MM.1S (cell line): Measurements from ENCODE around the gene EPHB1.

Source experiments
- DNase-seq: peaks from one replicate; pipeline ENCODE4 v3.0.0-alpha.2; 2015
- H2AFZ ChIP-seq: fragments of 300-600 bp; sonication (generic); 2 replicates; pipeline ENCODE4 v1.6.0; 2016; ENCODE audit warnings: antibody characterized with exemption, low read length
- H3F3A ChIP-seq: fragments of 300-600 bp; sonication (generic); 2 replicates; pipeline ENCODE4 v1.6.1; 2016; ENCODE audit warnings: mild to moderate bottlenecking, antibody characterized with exemption, low read length, moderate library complexity, mixed read lengths; ENCODE audit not compliant: insufficient read depth
- H3K27ac ChIP-seq: fragments of 300-600 bp; sonication (generic); 2 replicates; pipeline ENCODE4 v1.5.1; 2016; ENCODE audit warnings: mild to moderate bottlenecking, low read length
- H3K27me3 ChIP-seq: fragments of 300-600 bp; sonication (generic); replicated peaks from 2 replicates; pipeline ENCODE4 v1.6.0; 2016; ENCODE audit warnings: low read length; ENCODE audit not compliant: insufficient read depth
- H3K36me3 ChIP-seq: fragments of 300-600 bp; sonication (generic); replicated peaks from 2 replicates; pipeline ENCODE4 v1.6.1; 2016; ENCODE audit warnings: mild to moderate bottlenecking, low read length, mixed read lengths; ENCODE audit not compliant: insufficient read depth
- H3K4me1 ChIP-seq: fragments of 300-600 bp; sonication (generic); 2 replicates; pipeline ENCODE4 v1.6.1; 2016; ENCODE audit warnings: low read length, mixed read lengths
- H3K4me2 ChIP-seq: fragments of 300-600 bp; sonication (generic); 2 replicates; pipeline ENCODE4 v1.6.0; 2016; ENCODE audit warnings: low read depth, low read length
- H3K4me3 ChIP-seq: fragments of 300-600 bp; sonication (generic); 2 replicates; pipeline ENCODE4 v1.5.1; 2016; ENCODE audit warnings: low read length, mixed read lengths
- H3K79me2 ChIP-seq: fragments of 300-600 bp; sonication (generic); 2 replicates; pipeline ENCODE4 v1.6.1; 2016; ENCODE audit warnings: mixed run types, low read length, mixed read lengths
- H3K9ac ChIP-seq: fragments of 300-600 bp; sonication (generic); 2 replicates; pipeline ENCODE4 v1.6.1; 2016; ENCODE audit warnings: low read length, mixed read lengths
- H3K9me2 ChIP-seq: fragments of 300-600 bp; sonication (generic); replicated peaks from 2 replicates; pipeline ENCODE4 v1.6.1; 2016; ENCODE audit warnings: mild to moderate bottlenecking, low read length, mixed read lengths; ENCODE audit not compliant: insufficient read depth
- H3K9me3 ChIP-seq: fragments of 300-600 bp; sonication (generic); replicated peaks from 2 replicates; pipeline ENCODE4 v1.6.1; 2016; ENCODE audit warnings: mild to moderate bottlenecking, low read length, mixed read lengths; ENCODE audit not compliant: insufficient read depth
- H4K20me1 ChIP-seq: fragments of 300-600 bp; sonication (generic); 2 replicates; pipeline ENCODE4 v1.6.1; 2016; ENCODE audit warnings: mild to moderate bottlenecking, low read length, moderate library complexity, mixed read lengths; ENCODE audit not compliant: insufficient read depth
- EZH2 ChIP-seq: fragments of 300-600 bp; sonication (generic); optimal IDR thresholded peaks from 2 replicates; pipeline ENCODE3; 2017; ENCODE audit warnings: low read depth, mild to moderate bottlenecking, antibody characterized with exemption, low read length, mixed read lengths
- EZH2phosphoT487 ChIP-seq: fragments of 300-600 bp; sonication (generic); IDR thresholded peaks from 2 replicates; pipeline ENCODE4 v1.6.1; 2018; ENCODE audit warnings: antibody characterized with exemption, low read length
- TF ChIP-seq, protein P1 (sequence below): fragments of 300-600 bp; sonication (generic); IDR thresholded peaks from 2 replicates; pipeline ENCODE4 v1.5.1; 2016; ENCODE audit warnings: antibody characterized with exemption, low read length, mixed read lengths

EPHB1 gene

DNA sequence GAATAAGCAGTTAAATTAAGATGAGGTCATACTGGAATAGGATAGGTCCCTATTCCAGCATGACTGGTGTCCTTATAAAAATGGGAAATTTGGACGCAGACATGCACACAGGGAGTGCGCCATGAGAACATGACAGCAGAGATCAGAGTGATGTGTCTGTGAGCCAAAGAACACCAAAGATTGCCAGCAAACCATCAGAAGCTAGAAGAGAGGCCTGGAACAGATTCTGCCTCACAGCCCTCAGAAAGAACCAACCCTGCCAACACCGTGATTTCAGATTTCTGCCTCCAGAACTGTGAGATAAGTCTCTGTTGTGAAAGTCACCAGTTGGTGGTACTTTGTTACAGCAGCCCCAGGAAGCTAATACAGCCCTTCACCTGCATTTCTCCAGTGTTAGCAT lies 34.7 kb downstream of the EPHB1 start:
- Histone ChIP-seq H3K27me3 (no peaks in the 10 kb centered on the region), H3K9ac (no peak overlapping the region), H3K9me2 (no peaks in the 10 kb centered on the region), H3K9me3 (no peaks in the 10 kb centered on the region), H2AFZ (no peak overlapping the region), H3K36me3 (no peaks in the 10 kb centered on the region), H3F3A (no peaks in the 10 kb centered on the region), H4K20me1 (no peaks in the 10 kb centered on the region), H3K79me2 (no peaks in the 10 kb centered on the region), H3K27ac (no peak overlapping the region), H3K4me1 (no peaks in the 10 kb centered on the region), H3K4me3 (no peak overlapping the region), H3K4me2 (no peak overlapping the region)
- DNase-seq, result no peak
- TF ChIP-seq, protein P1, sequence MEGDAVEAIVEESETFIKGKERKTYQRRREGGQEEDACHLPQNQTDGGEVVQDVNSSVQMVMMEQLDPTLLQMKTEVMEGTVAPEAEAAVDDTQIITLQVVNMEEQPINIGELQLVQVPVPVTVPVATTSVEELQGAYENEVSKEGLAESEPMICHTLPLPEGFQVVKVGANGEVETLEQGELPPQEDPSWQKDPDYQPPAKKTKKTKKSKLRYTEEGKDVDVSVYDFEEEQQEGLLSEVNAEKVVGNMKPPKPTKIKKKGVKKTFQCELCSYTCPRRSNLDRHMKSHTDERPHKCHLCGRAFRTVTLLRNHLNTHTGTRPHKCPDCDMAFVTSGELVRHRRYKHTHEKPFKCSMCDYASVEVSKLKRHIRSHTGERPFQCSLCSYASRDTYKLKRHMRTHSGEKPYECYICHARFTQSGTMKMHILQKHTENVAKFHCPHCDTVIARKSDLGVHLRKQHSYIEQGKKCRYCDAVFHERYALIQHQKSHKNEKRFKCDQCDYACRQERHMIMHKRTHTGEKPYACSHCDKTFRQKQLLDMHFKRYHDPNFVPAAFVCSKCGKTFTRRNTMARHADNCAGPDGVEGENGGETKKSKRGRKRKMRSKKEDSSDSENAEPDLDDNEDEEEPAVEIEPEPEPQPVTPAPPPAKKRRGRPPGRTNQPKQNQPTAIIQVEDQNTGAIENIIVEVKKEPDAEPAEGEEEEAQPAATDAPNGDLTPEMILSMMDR, result no peak
- TF ChIP-seq EZH2phosphoT487, result no peak

DNA sequence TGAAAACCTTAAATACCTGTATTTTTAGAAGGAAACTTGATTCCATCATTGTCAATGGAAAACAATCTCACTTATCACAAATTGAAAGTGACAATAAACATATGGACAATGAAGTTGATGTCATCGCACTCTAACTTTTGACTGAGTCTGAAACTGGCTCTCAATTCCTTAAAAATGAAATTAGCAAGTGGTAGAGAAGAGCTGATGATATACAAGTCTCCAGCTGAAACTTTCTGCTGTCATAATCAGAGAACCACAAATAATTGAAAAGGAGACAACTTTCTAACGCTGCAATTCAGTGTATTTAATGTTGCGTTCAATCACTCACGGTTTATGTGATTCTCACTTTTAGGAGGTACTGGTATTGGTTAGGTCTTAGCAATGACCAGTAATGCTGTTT lies 37.5 kb downstream of the EPHB1 start:
- no peaks in the 10 kb centered on the region for H3K79me2 ChIP-seq
- no peak for DNase-seq
- no peak overlapping the region for H3K4me3 ChIP-seq
- no peaks in the 10 kb centered on the region for H3K4me1 ChIP-seq
- no peaks in the 10 kb centered on the region for H3K27me3 ChIP-seq
- H3F3A ChIP-seq, result no peaks in the 10 kb centered on the region
- no peak overlapping the region for H3K27ac ChIP-seq
- no peak overlapping the region for H3K4me2 ChIP-seq
- no peaks in the 10 kb centered on the region for H4K20me1 ChIP-seq
- H3K9me2 ChIP-seq, result no peaks in the 10 kb centered on the region
- H3K36me3 ChIP-seq, result no peaks in the 10 kb centered on the region
- H3K9me3 ChIP-seq, result no peaks in the 10 kb centered on the region
- no peak for TF ChIP-seq EZH2phosphoT487
- no peak for TF ChIP-seq EZH2
- TF ChIP-seq, protein P1, result no peak
- H3K9ac ChIP-seq, result no peak overlapping the region
- H2AFZ ChIP-seq, result no peak overlapping the region

DNA sequence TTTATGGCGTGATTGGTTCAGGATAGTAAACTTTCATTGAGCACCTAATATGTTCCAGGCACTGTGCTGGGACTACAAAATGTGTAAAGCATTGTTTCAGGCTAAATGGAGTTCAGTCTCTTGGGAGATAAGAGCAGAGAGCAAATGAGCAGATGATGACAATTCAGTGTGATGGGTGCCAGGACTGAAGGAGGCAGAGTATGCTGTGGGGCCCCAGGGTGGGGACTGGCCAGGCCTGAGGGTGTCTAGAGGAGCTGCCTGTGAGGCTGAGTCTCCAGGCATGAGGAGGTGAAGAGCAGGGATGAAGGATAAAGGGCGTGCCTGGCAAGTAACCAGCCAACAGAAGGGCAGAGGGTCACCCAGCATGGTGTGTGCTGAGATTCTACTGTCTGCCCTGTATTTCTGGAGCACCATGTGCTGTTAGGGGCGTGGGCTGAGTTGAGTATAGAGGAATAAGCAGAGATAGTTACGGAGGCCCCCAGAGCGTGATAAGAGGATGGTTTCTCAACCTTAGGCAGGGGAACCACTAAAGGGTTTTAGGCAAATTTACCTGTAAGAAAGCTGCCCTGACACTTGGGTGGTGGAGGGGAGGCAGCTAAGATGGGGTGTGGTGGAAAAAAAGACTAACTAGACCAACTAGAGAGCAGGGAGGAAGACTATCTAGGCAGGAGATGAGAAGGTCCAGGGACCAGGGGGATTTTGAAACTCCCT lies 38.5 kb downstream of the EPHB1 start:
- H3K4me1 ChIP-seq, result no peaks in the 10 kb centered on the region
- no peak overlapping the region for H3K4me3 ChIP-seq
- no peaks in the 10 kb centered on the region for H3K9me2 ChIP-seq
- H3K9ac ChIP-seq, result no peak overlapping the region
- H3F3A ChIP-seq, result no peaks in the 10 kb centered on the region
- no peaks in the 10 kb centered on the region for H3K27me3 ChIP-seq
- no peaks in the 10 kb centered on the region for H3K79me2 ChIP-seq
- no peaks in the 10 kb centered on the region for H3K9me3 ChIP-seq
- H2AFZ ChIP-seq, result no peak overlapping the region
- H3K4me2 ChIP-seq, result no peak overlapping the region
- DNase-seq, result no peak
- H4K20me1 ChIP-seq, result no peaks in the 10 kb centered on the region
- H3K27ac ChIP-seq, result no peak overlapping the region
- TF ChIP-seq, protein P1, result no peak
- no peak for TF ChIP-seq EZH2phosphoT487
- no peaks in the 10 kb centered on the region for H3K36me3 ChIP-seq
